Endothelial cell of umbilical vein (primary cell): ENCODE measurements around the gene DNAJC9. TPM values are rescaled to one million over a fixed set of nuclear protein-coding genes. Genes with fewer than 3 reads are reported as not detected.

ENCODE experiments used
- BruUV-seq: library from RNA; stranded (reverse); fragments of 400-500 nt; replicated peaks from 2 replicates; lab custom pipeline; 2021; lab: Mats Ljungman, UMichigan
- CTCF ChIA-PET: fragments of 300-600, 350-600 bp; sonication (Branson Sonifier 250); formaldehyde crosslinking; loops from one replicate; lab custom pipeline; 2021; ENCODE audit warnings: antibody characterized with exemption, inconsistent platforms; lab: Charles Lee
- POLR2A ChIA-PET: fragments of 300-600, 350-600 bp; sonication (Branson Sonifier 250); formaldehyde crosslinking; loops from one replicate; lab custom pipeline; 2021; ENCODE audit warnings: antibody characterized with exemption, inconsistent platforms; lab: Charles Lee
- DNase-seq: peaks from one replicate; pipeline ENCODE4 v3.0.0-alpha.2; 2011; ENCODE audit warnings: low read depth, low spot score
- FAIRE-seq: peaks from 2 replicates; lab custom pipeline; 2011; peaks lifted over from hg19 to GRCh38; lab: Jason Lieb, UNC
- H2AFZ ChIP-seq: 2 replicates; pipeline ENCODE4 v1.6.0; 2012; ENCODE audit warnings: low read depth, low read length, control low read depth, inconsistent platforms
- H3K27ac ChIP-seq: 2 replicates; pipeline ENCODE4 v1.5.1; 2011; ENCODE audit warnings: low read depth, mild to moderate bottlenecking, control low read depth, low read length, moderate library complexity; ENCODE audit not compliant: insufficient read depth
- H3K27me3 ChIP-seq, 2 experiments: 2 replicates each; pipeline versions ENCODE4 v1.6.0 to v1.6.1; 2011; ENCODE audit warnings: low read length in 2 of 2, mixed read lengths in 1 of 2; ENCODE audit not compliant: control insufficient read depth in 2 of 2, insufficient read depth in 2 of 2
- H3K36me3 ChIP-seq, 2 experiments: 2 replicates in 1 of 2; 3 replicates in 1 of 2; pipeline ENCODE4 v1.5.1; 2011; ENCODE audit warnings: low read length in 2 of 2, mild to moderate bottlenecking in 1 of 2, moderate library complexity in 1 of 2; ENCODE audit not compliant: control insufficient read depth in 2 of 2, insufficient read depth in 2 of 2; ENCODE audit errors: extremely low read depth in 1 of 2
- H3K4me1 ChIP-seq: 3 replicates; pipeline ENCODE4 v1.5.1; 2011; ENCODE audit warnings: mild to moderate bottlenecking, low read length; ENCODE audit not compliant: control insufficient read depth, insufficient read depth; ENCODE audit errors: extremely low read depth
- H3K4me2 ChIP-seq: 2 replicates; pipeline ENCODE4 v1.6.1; 2011; ENCODE audit warnings: low read length, control low read depth, mixed read lengths; ENCODE audit not compliant: insufficient read depth
- H3K4me3 ChIP-seq, 3 experiments: fragments of 200-600 bp in 1 of 3; sonication (generic), shearing (Covaris generic) in 1 of 3; replicated peaks in 1 of 3; 2 replicates each; pipeline ENCODE4 v1.5.1; 2011 to 2016; ENCODE audit warnings: control low read depth in 3 of 3, low read length in 3 of 3, mild to moderate bottlenecking in 2 of 3, inconsistent platforms in 1 of 3, low read depth in 1 of 3, moderate library complexity in 1 of 3; ENCODE audit not compliant: insufficient read depth in 1 of 3
- H3K79me2 ChIP-seq: 2 replicates; pipeline ENCODE4 v1.6.0; 2012; ENCODE audit warnings: low read length, inconsistent platforms; ENCODE audit not compliant: control insufficient read depth, insufficient read depth
- H3K9ac ChIP-seq: replicated peaks from 2 replicates; pipeline ENCODE3; 2011; ENCODE audit warnings: low read length, control low read depth; ENCODE audit not compliant: insufficient read depth; ENCODE audit errors: extremely low read depth
- H3K9me1 ChIP-seq: replicated peaks from 3 replicates; pipeline ENCODE4 v1.6.0; 2011; ENCODE audit warnings: mild to moderate bottlenecking, low read length; ENCODE audit not compliant: control insufficient read depth, insufficient read depth; ENCODE audit errors: extremely low read depth
- H3K9me3 ChIP-seq: replicated peaks from 2 replicates; pipeline ENCODE4 v1.5.1; 2012; ENCODE audit warnings: low read length, inconsistent platforms; ENCODE audit not compliant: control insufficient read depth, insufficient read depth
- H4K20me1 ChIP-seq: replicated peaks from 2 replicates; pipeline ENCODE3; 2011; ENCODE audit warnings: mild to moderate bottlenecking, low read length; ENCODE audit not compliant: control insufficient read depth, insufficient read depth; ENCODE audit errors: extremely low read depth
- CTCF ChIP-seq, 2 donors: IDR thresholded peaks; 1 replicate in 1 of 2; 2 replicates in 1 of 2; pipeline ENCODE4 v1.5.1; 2011; ENCODE audit warnings: low read length in 2 of 2, mild to moderate bottlenecking in 2 of 2, moderate library complexity in 2 of 2, control low read depth in 1 of 2, inconsistent platforms in 1 of 2, low read depth in 1 of 2; ENCODE audit not compliant: insufficient read depth in 1 of 2; ENCODE audit errors: extremely low read depth in 1 of 2
- EZH2 ChIP-seq: IDR thresholded peaks from 2 replicates; pipeline ENCODE4 v1.6.1; 2012; ENCODE audit warnings: borderline replicate concordance, low read depth, mild to moderate bottlenecking, moderate library complexity, low read length, inconsistent platforms; ENCODE audit not compliant: severe bottlenecking
- FOS ChIP-seq: IDR thresholded peaks from 2 replicates; pipeline ENCODE4 v1.6.1; 2011; ENCODE audit warnings: mild to moderate bottlenecking, low read length, moderate library complexity, borderline replicate concordance; ENCODE audit not compliant: insufficient read depth
- GATA2 ChIP-seq: IDR thresholded peaks from 2 replicates; pipeline ENCODE4 v1.7.0; 2011; ENCODE audit warnings: low read depth, mild to moderate bottlenecking, moderate library complexity, mixed read lengths, low read length; ENCODE audit not compliant: insufficient read length, insufficient read depth
- JUN ChIP-seq: IDR thresholded peaks from 2 replicates; pipeline ENCODE4 v1.6.1; 2011; ENCODE audit warnings: borderline replicate concordance, low read depth; ENCODE audit not compliant: insufficient read length, insufficient read depth
- MAX ChIP-seq: IDR thresholded peaks from 2 replicates; pipeline ENCODE4 v1.6.1; 2011; ENCODE audit not compliant: insufficient read depth, insufficient read length
- MYC ChIP-seq: IDR thresholded peaks from one replicate; pipeline ENCODE4 v1.6.1; 2011; ENCODE audit warnings: mild to moderate bottlenecking, low read depth, low read length
- POLR2A ChIP-seq: IDR thresholded peaks from 2 replicates; pipeline ENCODE4 v1.6.1; 2012; ENCODE audit warnings: low read depth, mild to moderate bottlenecking, control low read depth, low read length
- POLR2AphosphoS5 ChIP-seq: IDR thresholded peaks from 2 replicates; pipeline ENCODE4 v1.6.1; 2012; ENCODE audit warnings: low read depth, mild to moderate bottlenecking, control low read depth, low read length, moderate library complexity; ENCODE audit not compliant: insufficient read depth
- dilution Hi-C: fragments of 300-500 bp; cut with MboI; formaldehyde crosslinking; loops from one replicate; pipeline ENCODE4 v1.15.0; 2019; ENCODE audit warnings: low sequenced_read_pairs; ENCODE audit not compliant: extremely low pct_ligation_motif_present
- intact Hi-C: fragments of 100-400 bp; cut with micrococcal nuclease; formaldehyde crosslinking; loops from one replicate; pipeline ENCODE4 v1.10.0; 2022
- polyA plus RNA-seq, 4 experiments: library from polyadenylated mRNA; depleted of rRNA in 3 of 4; stranded (reverse) in 3 of 4; unstranded in 1 of 4; fragments of >200 nt; gene quantifications; 2 replicates each; pipeline versions ENCODE4 v1.2.1 to v1.2.3, GENCODE V29; 2011 to 2012; ENCODE audit warnings: missing spikeins in 1 of 4
- total RNA-seq: library from RNA; stranded (reverse); gene quantifications from 2 replicates; pipeline ENCODE4 v1.2.3, GENCODE V29; 2021

The DNAJC9 gene
- total and polyA plus RNA-seq, 2 donors (not counting 3 experiments of a cell fraction or from before 2014, with no cell fraction given): 29.1 to 47.1 TPM

DNA sequence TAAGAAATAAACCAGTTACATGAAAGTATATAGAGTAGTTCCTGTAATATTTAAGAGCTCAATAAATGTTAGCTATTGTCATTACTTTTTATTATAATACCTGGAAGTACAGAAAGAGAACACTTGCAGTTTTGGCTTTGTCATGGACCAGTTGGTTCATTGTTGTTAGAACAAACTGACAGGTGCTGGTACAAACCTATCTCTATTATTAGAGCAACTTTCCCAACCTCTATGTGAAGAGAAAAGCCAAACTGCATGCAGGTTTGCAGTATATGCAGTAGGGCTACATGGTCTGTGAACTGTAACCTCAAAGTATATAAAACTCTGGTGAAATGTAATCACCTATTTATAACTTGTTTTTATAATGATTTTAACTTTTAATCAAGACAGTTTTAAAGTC is 20.4 kb downstream of the DNAJC9 start:
- no TSS peak for BruUV-seq
- dilution Hi-C loops: no loop called here
- Histone ChIP-seq H3K27ac (no peak overlapping the region), H3K36me3 (peaks cover 0 to 3% of the 10 kb centered on the region in 2 experiments), H3K9ac (no peak overlapping the region), H4K20me1 (no peaks in the 10 kb centered on the region), H3K27me3 (no peaks in the 10 kb centered on the region), H3K4me3 (no peak overlapping the region), H3K9me3 (no peaks in the 10 kb centered on the region), H3K4me2 (no peak overlapping the region), H3K79me2 (no peaks in the 10 kb centered on the region), H2AFZ (no peak overlapping the region), H3K4me1 (no peaks in the 10 kb centered on the region), H3K9me1 (no peaks in the 10 kb centered on the region)
- intact Hi-C loops: no loop called here
- DNase-seq (no peak), FAIRE-seq (no peak)
- TF ChIP-seq EZH2 (no peak), POLR2A (no peak), CTCF (IDR thresholded peaks at IDR 0.05; ENCODE audit: extremely low read depth in 1 of 2, insufficient read depth in 1 of 2, low read depth in 1 of 2, low read length in 2 of 2) (no peak), MYC (no peak), GATA2 (no peak), JUN (no peak), POLR2AphosphoS5 (no peak), FOS (no peak), MAX (no peak)
- CTCF ChIA-PET: interaction anchor here (1.5 kb wide), 1 partner anchor 9 kb away, joined by 3 read pairs; no protein-coding TSS in a partner anchor
- POLR2A ChIA-PET: no interaction called here
